Measurements from ENCODE around the gene CEMIP.

Gene CEMIP

DNA sequence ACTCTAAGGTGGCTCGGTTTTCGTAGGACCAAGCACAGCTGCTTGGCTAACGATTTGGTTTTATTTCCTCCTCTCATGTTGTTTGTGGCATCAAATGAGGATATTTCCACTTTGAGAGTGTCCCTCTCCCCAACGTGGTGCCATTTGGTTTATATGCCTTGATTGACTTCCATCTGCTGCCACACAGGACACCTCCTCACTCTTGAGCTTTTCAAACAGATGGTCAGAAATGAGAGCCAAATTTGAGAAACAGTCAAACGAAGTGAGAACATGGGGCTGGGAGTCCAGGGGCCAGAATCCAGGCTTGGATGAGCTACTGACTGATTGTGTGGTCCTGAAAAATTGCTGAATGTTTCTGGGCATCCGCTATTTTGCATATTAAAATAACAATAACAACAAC, 43.5 kb downstream of the CEMIP start:
- in situ Hi-C loops (cut with HindIII; ENCODE audit: low pct_unique_long_range_greater_than_20kb, low sequenced_read_pairs) = no loop called here
- no peak for DNase-seq (ENCODE audit: low read depth in 1 of 2, low spot score in 1 of 2)
- no peak for TF ChIP-seq JUND (IDR thresholded peaks at IDR 0.05; ENCODE audit: low read depth)

DNA sequence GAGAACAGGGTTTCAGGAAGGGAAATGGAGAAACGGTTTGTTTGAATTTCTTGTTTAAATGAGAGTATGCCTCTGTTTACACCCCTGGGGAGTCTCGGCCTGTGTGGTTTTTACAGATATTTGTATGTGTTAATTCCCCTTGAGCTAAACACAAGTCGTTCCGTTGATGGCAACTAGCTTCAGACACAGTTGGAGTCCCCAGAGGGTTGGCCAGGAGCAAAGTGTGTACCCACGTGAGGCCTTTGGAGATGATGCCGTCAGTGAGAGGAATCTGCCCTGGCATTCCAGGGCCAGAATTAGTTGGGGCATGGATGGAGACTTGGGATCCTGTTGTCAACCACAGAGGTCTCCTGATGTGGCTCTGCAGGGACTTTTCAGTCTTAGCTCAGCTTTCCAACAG, 44.0 kb downstream of the CEMIP start:
- DNase-seq (ENCODE audit: low read depth in 1 of 2, low spot score in 1 of 2) = no peak
- in situ Hi-C loops (cut with HindIII; ENCODE audit: low pct_unique_long_range_greater_than_20kb, low sequenced_read_pairs) = no loop called here
- TF ChIP-seq JUND (IDR thresholded peaks at IDR 0.05; ENCODE audit: low read depth) = no peak

- in situ Hi-C loops (cut with HindIII; ENCODE audit: low pct_unique_long_range_greater_than_20kb, low sequenced_read_pairs) = no loop called here
- TF ChIP-seq JUND (IDR thresholded peaks at IDR 0.05; ENCODE audit: low read depth) = no peak
- no peak for DNase-seq (ENCODE audit: low read depth in 1 of 2, low spot score in 1 of 2)
These were observed 44.8 kb downstream of the CEMIP start for GRCh38 chr15:80823995-80824394.

DNA sequence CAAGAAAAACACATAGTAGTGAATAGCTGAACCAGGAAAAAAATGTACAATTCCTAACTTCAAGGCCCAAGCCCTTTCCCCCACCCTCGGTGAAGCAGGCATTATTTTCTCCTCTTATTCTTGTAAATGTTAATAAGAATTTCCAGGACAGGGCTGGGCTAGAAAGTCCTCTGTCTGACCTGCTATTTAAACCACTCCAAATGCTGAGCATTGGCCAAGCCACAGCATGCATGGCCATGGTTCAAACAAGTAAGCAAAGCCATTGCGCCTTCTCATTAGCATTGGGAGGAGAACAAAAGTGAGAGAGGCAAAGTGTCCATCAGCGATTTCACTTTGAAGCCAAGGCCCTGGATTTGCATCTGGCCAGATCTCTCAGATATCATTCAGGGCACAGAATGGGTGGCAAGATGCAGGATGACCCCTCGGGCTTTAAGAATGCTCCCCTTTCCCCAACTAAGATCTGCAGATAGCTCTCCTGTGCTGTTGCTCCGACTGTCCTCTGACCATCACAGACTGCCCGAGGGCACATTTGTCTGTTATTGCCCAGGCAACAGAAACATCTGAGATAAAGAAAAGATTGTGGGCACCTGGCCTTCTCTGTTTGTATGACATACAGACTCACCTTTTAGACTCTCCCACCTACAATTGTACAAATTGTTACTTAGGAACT, 46.3 kb downstream of the CEMIP start:
- in situ Hi-C loops (cut with HindIII; ENCODE audit: low pct_unique_long_range_greater_than_20kb, low sequenced_read_pairs) = no loop called here
- TF ChIP-seq JUND (IDR thresholded peaks at IDR 0.05; ENCODE audit: low read depth) = no peak
- DNase-seq (ENCODE audit: low read depth in 1 of 2, low spot score in 1 of 2) = no peak

DNA sequence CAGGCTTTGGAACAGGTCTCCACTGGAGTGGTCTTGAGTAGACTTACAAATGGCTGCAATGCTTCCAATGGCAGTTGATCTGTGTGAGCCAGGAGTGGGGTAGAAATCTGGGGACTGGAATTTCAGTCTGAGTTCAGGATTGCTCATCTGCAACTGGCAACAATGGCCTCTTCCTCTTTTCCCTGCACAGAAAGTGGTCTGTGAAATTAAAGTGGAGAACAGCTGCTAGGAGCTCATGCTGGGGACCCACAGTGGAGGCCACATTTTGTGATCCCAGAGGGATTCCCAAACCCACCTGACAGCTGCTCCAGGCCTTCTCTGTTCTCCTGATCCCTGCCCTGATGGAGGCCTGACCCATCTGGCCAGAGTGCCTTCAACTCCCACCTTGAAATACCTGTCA, 49.6 kb downstream of the CEMIP start:
- no peak for TF ChIP-seq JUND (IDR thresholded peaks at IDR 0.05; ENCODE audit: low read depth)
- DNase-seq (ENCODE audit: low read depth in 1 of 2, low spot score in 1 of 2) = no peak
- in situ Hi-C loops (cut with HindIII; ENCODE audit: low pct_unique_long_range_greater_than_20kb, low sequenced_read_pairs) = no loop called here

DNA sequence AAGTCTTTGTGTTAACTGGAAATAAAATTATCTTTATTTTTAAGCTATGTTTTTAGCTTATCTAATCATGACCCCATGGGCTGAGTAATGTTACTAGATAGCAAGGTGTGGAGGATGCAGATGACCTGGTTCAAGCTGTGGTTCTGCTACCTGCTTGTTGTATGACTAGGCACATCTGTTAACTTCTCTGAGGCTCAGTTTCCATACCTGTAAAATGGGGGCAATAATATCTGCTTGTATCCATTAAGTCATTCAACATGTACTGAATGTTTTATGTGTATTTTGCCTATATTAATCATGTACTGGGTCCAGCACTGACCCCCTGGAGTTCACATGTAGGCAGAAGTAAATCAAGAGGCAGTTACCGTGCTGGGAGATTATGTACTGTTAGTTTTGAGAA, 51.5 kb downstream of the CEMIP start:
- in situ Hi-C loops (cut with HindIII; ENCODE audit: low pct_unique_long_range_greater_than_20kb, low sequenced_read_pairs) = no loop called here
- TF ChIP-seq JUND (IDR thresholded peaks at IDR 0.05; ENCODE audit: low read depth) = no peak
- DNase-seq (ENCODE audit: low read depth in 1 of 2, low spot score in 1 of 2) = no peak

DNA sequence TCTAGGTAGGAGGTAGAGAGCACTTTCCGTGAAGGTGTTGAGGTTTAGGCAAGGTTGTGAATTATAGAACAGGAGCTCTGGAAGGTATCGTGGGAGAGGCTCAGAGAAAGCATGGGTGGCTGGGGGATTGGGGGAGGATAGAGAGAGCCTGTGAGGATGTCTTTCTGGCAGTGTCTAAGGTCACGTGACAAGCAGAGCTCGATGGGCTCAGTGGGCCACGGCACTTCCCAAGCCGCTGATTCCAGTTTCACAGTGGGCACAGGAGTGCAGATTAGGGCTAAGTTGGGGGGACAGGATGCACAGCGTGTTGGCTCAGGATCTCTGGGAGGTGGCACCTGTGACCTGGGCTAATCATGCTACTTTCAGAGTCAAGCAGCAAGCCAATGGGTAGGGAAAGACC, 52.0 kb downstream of the CEMIP start:
- DNase-seq (ENCODE audit: low read depth in 1 of 2, low spot score in 1 of 2) = no peak
- in situ Hi-C loops (cut with HindIII; ENCODE audit: low pct_unique_long_range_greater_than_20kb, low sequenced_read_pairs) = no loop called here
- no peak for TF ChIP-seq JUND (IDR thresholded peaks at IDR 0.05; ENCODE audit: low read depth)

DNA sequence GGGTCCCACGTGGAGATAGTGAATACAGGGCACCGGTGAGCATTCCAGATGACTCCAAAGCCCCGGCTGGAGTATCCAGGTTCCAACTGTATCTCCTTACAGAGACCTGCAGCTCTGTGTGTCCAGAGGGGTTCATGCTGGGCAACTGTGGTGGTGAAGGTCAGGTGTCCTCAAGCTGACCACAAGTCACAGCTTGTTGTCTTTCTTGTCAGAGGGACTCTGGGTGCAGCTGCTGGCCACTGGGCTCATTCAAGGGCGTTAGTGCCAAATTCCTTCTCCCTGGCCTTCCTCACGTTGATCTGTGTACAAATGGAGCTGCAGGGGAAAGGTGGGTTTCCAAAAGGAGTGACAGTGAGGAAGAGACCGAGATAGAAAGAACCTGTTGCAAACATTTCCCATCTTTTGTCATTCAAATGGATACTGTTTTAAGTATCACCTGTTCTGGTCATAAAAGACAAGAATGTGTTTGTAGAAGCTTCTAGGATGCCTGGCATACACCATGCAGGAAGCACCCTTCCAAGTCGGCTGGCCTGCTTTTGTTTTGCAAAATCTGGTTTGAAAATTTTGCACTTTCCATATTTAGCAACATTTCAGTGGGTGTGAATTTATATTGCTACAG, 52.5 kb downstream of the CEMIP start:
- DNase-seq (ENCODE audit: low read depth in 1 of 2, low spot score in 1 of 2) = no peak

GRCh38 chr15:80832686-80833085, 53.5 kb downstream of the CEMIP start:
- in situ Hi-C loops (cut with HindIII; ENCODE audit: low pct_unique_long_range_greater_than_20kb, low sequenced_read_pairs) = no loop called here
- no peak for TF ChIP-seq JUND (IDR thresholded peaks at IDR 0.05; ENCODE audit: low read depth)
- DNase-seq (ENCODE audit: low read depth in 1 of 2, low spot score in 1 of 2) = no peak

More for the DNA sequence above, 52.5 kb downstream of the CEMIP start:
- in situ Hi-C loops (cut with HindIII; ENCODE audit: low pct_unique_long_range_greater_than_20kb, low sequenced_read_pairs) = no loop called here
- no peak for TF ChIP-seq JUND (IDR thresholded peaks at IDR 0.05; ENCODE audit: low read depth)

DNA sequence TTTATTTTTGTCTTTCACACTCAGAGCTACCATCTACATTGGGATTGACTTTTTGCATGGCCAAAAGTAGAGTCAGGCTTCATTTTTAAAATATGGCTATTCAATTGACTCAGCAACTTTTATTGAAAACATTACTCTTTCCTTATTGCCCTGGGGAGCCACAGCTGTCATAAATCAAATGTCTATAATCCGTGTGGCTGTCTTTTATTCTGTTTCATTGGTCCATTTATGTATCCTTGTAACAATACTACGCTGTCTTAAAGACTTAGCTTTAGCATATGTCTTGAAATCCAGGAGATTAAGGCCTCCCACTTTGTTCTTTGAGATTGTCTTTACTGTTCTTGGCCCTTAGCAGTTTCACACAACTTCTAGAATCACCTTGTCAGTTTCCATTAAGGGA, 55.2 kb downstream of the CEMIP start:
- in situ Hi-C loops (cut with HindIII; ENCODE audit: low pct_unique_long_range_greater_than_20kb, low sequenced_read_pairs) = no loop called here
- no peak for DNase-seq (ENCODE audit: low read depth in 1 of 2, low spot score in 1 of 2)
- TF ChIP-seq JUND (IDR thresholded peaks at IDR 0.05; ENCODE audit: low read depth) = no peak

DNA sequence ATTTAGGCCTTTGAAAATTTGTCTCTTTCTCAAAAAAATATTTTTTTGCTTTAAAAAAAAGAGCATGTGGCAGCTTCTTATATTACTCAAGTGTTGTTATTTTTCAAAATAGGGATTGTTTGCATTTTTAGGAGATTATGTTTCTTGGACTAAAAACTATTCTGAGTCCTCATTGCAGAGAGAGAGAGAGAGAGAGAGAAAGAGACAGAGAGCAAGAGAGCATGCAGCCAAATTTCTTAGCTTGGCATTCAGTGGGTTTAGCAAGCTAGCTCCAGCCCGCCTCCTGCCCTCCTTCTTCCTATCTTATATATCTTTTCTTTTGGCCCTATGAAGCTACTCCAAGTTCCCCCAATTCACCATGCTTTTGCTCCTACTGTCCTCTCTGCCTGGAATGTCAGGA, 55.7 kb downstream of the CEMIP start:
- TF ChIP-seq JUND (IDR thresholded peaks at IDR 0.05; ENCODE audit: low read depth) = no peak
- in situ Hi-C loops (cut with HindIII; ENCODE audit: low pct_unique_long_range_greater_than_20kb, low sequenced_read_pairs) = no loop called here
- DNase-seq (ENCODE audit: low read depth in 1 of 2, low spot score in 1 of 2) = no peak

DNA sequence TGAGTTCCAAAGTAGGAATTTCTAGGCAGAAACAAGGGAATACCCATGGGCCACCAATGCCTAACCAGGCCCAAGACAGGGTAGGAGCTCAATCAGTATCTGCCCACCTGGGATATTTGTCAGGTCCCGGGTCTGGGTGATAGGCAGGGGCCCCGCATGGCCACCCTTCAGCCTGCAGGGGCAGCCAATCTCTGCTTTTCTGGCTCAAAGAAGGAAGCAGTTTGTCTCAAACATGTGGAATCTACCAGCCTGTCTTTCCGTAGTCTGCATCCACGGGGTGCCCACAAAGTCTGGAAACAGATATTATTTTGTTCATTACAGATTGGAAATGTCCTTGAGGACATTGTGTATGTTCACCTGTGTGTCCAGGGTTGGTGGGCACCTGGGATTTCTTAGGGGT, 56.2 kb downstream of the CEMIP start:
- DNase-seq (ENCODE audit: low read depth in 1 of 2, low spot score in 1 of 2) = no peak
- in situ Hi-C loops (cut with HindIII; ENCODE audit: low pct_unique_long_range_greater_than_20kb, low sequenced_read_pairs) = no loop called here
- TF ChIP-seq JUND (IDR thresholded peaks at IDR 0.05; ENCODE audit: low read depth) = no peak

GRCh38 chr15:80836223-80836622, 57.1 kb downstream of the CEMIP start:
- in situ Hi-C loops (cut with HindIII; ENCODE audit: low pct_unique_long_range_greater_than_20kb, low sequenced_read_pairs) = no loop called here
- DNase-seq (ENCODE audit: low read depth in 1 of 2, low spot score in 1 of 2) = no peak
- no peak for TF ChIP-seq JUND (IDR thresholded peaks at IDR 0.05; ENCODE audit: low read depth)

DNA sequence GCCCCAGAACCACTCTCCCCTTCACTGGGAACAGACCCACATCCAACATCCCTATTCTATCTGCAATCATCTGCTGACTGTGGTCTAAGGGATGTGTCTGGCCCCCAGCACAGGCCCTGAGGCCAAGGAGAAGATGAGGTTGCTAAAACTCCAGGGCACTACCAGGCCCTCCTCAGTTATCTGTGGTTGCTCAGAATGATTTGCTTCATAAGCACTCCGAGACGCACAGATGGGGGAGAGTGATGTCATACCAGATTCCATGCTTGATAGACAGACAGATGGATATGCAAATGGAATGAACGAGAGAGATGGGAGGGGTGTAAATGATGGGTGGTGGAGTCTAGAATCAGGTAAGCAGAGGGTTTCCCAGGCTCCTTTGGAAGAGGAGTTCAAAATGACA, 57.8 kb downstream of the CEMIP start:
- in situ Hi-C loops (cut with HindIII; ENCODE audit: low pct_unique_long_range_greater_than_20kb, low sequenced_read_pairs) = no loop called here
- no peak for DNase-seq (ENCODE audit: low read depth in 1 of 2, low spot score in 1 of 2)
- TF ChIP-seq JUND (IDR thresholded peaks at IDR 0.05; ENCODE audit: low read depth) = no peak

Measured in T47D (cell line).